ENCODE measurements around the gene SS18.

Gene SS18

GRCh38 chr18:26071725-26072124 lies 18.7 kb downstream of the SS18 start:
- no peak for DNase-seq (ENCODE audit: insufficient read length, low spot score)
- no peak for TF ChIP-seq CTCF (IDR thresholded peaks at IDR 0.05; ENCODE audit: insufficient read depth, missing control alignments)
- peak; percentile 58 for FAIRE-seq

GRCh38 chr18:26071020-26071419 lies 19.4 kb downstream of the SS18 start:
- FAIRE-seq (no peak), DNase-seq (ENCODE audit: insufficient read length, low spot score) (no peak)
- no peak for TF ChIP-seq CTCF (IDR thresholded peaks at IDR 0.05; ENCODE audit: insufficient read depth, missing control alignments)

- FAIRE-seq: no peak
- TF ChIP-seq CTCF (IDR thresholded peaks at IDR 0.05; ENCODE audit: insufficient read depth, missing control alignments): no peak
- no peak for DNase-seq (ENCODE audit: insufficient read length, low spot score)
Observed at GRCh38 chr18:26059357-26059756, 31.1 kb downstream of the SS18 start.

- TF ChIP-seq CTCF (IDR thresholded peaks at IDR 0.05; ENCODE audit: insufficient read depth, missing control alignments): no peak
- DNase-seq (ENCODE audit: insufficient read length, low spot score): no peak
- FAIRE-seq: no peak
Observed at GRCh38 chr18:26057344-26057773, 33.1 kb downstream of the SS18 start.

- DNase-seq (ENCODE audit: insufficient read length, low spot score) (no peak), FAIRE-seq (peak; percentile 29)
- no peak for TF ChIP-seq CTCF (IDR thresholded peaks at IDR 0.05; ENCODE audit: insufficient read depth, missing control alignments)
Observed at GRCh38 chr18:26056291-26056690, 34.1 kb downstream of the SS18 start.

GRCh38 chr18:26052505-26052904 lies 37.9 kb downstream of the SS18 start:
- TF ChIP-seq CTCF (IDR thresholded peaks at IDR 0.05; ENCODE audit: insufficient read depth, missing control alignments): no peak
- peak; percentile 6 for FAIRE-seq
- DNase-seq (ENCODE audit: insufficient read length, low spot score): no peak

- FAIRE-seq (peak; percentile 53), DNase-seq (ENCODE audit: insufficient read length, low spot score) (no peak)
- TF ChIP-seq CTCF (IDR thresholded peaks at IDR 0.05; ENCODE audit: insufficient read depth, missing control alignments): peak; percentile 40
Observed at GRCh38 chr18:26051843-26052242, 38.6 kb downstream of the SS18 start.

Data from D721Med (cell line).